ENCODE results near the gene MYO15A.

The MYO15A gene

DNA sequence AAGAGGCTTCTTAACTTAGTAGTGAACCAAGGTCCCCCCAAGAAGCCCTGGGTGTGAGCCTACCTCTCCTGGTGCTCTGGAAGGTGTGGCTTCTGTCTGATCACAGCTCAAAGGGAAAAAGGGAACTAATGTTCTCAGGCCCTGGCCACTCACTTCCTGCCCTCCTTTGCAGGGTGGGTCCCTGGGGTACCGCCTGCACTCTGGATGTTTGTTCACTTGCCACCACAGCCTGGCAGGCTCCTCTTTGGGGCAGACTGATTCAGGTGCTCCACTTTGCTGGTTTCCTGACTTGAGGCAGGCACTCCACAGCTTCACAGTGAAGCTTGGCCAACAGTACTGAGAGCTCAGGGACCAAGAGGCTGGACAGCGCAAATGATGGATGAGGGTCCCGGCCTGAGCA, 5.9 kb upstream of the MYO15A start:
- DNase-seq (ENCODE audit: low read depth) = no peak

DNA sequence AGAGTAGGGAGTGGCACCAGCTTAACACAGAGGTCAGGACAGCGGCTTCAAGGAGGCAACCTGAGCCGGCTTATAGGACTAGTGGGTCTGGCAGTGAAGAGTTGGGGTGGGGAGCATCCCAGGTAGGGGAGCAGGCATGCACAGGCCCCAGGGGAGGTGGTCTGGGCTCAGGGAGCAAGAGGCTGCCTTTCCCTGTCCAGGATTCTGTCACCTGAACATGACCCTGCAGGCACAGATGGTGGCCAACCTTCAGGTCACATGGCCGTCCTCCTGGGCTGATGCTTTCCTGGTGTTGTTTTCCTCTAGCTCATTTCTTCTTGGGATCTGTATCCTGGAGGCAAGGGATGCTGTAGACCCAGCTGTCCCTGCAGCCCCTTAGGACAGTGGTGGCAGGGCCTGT, 3.5 kb upstream of the MYO15A start:
- no peak for DNase-seq (ENCODE audit: low read depth)

DNA sequence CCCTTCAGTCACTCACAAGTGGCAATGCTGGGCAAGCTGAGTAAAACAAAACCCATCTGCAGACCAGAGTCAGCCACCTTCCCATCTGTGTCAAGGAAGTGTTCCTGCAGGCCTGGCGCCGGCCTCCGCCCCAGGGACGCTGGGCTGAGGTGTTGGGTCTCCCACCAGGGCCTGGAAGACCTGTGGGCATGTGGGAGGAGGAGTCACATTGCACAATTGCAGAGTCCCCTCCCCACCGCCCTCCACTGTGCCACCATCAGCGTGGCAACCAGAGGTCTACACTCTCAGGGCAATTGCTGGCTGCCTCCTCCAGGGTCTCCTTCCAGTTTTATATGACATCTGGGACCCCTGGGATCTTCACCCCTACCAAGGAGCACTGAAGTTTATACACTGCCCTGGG, 3.0 kb upstream of the MYO15A start:
- DNase-seq (ENCODE audit: low read depth) = no peak

DNA sequence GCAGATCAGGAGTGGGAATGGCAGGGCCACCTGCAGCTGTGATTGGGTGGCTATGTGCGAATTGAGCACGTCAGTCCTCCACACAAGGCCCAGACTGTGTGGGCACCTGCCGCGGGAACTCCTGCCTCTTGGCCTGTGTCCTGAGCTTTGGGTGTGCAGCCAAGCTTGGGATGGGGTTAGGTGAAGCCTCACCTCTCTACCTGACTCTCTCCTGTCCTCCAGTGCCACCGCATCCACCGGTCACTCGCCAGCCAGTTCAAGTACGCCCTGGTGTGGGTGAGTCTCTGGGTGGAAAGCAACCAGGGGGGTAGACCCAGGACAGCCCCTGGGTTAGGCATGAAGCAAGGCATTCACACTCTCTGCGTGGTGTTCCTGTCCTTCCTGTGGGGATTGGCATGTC, 2.3 kb upstream of the MYO15A start:
- DNase-seq (ENCODE audit: low read depth) = no peak

DNA sequence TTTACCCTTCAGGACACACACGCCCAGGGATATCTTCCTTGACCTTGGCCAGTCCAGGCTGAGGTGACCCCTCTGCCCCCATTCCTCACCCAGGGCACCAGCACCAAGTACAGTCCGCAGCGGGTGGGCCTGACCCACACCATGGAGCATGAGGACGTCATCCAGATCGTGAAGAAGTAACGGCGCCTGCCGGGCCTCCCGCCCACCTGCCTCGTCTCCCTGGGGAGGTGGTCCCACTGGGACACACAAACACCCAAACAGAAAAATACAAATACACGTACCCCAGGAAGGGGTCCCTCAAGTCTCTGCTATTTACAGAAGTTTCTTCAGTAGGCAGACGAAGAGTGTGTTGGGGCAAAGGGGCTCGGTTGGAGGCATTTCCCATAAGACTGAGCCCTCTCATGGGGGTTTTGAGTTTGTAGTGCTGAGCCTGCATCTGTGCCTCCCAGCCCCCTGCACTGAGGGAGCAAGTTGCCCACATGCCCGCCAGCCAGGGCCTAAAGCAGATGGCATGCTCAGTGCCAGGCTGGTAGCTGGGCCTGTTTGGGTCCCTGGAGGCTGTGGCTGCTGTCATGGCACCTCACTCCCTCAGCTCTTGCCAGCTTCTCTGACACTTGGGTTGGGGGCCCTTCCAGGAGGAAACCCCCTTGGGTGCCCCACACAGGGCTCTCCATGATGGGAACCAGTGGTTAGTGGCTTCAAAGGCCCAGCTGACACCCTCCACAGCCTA, 1.3 kb upstream of the MYO15A start:
- no peak for DNase-seq (ENCODE audit: low read depth)

DNA sequence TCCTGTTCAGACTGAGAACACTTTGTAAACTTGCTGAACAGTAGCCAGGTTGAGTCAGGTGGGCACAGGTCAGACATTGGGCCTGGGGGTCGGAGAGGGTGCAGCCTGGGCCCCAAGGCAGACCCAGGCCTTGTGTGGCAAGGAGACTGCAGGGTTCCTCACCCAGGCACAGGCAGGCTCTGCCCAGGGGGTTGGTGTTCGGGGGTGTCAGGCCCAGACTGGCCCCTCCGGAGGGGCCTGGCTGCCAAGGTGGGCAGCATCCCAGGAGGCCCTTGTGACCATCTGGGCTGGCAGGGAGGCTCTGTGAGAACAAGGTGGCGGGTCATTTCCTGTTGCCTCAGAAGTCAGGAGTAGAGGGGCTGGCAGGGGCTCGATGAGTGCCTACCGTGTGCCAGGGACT, 585 bp upstream of the MYO15A start:
- DNase-seq (ENCODE audit: low read depth) = no peak

DNA sequence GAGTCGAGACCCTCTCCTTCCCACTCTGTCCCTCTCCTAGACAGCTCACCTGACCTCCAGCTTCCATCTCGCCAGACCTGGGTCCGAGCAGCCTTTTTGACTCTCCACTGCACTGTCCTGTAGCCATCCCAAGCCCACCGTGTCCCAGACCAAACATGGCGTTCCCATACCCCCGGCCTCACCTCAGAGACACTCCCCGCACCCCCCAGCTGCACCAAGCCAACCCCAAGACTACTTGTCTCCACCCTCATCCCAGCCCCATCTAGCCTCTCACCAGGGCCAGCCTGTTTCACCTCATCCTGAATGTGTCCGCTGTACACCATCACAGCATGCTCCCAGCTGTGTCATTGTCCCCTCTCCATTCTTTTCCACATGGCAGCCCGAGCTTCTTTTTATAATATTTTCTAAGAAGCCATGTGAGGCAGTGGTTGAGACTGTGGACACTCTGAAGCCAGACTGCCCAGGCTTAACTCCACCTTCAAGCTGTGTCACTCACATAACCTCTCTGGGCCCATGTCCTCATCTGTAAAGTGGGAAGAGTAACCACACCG, 1.5 kb downstream of the MYO15A start:
- DNase-seq (ENCODE audit: low read depth) = no peak

DNA sequence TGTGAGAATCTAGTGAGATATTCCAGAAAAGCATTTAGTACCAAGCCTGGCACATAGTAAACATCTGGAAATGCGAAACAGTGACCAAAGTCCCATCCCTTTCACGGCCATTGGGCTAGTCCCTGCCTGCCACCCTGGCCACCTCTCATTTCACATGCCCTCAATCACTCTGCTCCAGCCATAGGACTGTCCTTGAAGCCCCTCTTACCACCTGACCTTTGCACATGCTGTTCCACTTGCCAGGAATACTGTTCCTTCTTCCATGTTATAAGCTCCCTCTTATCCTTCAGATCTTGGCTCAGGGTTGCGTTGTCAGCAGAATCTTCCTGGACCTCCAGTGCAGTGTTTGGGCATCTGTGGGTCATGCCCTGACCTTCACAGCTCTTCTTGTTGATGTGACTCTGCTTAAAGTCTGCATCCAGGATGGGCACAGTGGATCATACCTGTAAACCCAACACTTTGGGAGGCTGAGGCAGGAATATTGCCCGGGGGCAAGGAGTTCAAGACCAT, 2.1 kb downstream of the MYO15A start:
- no peak for DNase-seq (ENCODE audit: low read depth)

DNA sequence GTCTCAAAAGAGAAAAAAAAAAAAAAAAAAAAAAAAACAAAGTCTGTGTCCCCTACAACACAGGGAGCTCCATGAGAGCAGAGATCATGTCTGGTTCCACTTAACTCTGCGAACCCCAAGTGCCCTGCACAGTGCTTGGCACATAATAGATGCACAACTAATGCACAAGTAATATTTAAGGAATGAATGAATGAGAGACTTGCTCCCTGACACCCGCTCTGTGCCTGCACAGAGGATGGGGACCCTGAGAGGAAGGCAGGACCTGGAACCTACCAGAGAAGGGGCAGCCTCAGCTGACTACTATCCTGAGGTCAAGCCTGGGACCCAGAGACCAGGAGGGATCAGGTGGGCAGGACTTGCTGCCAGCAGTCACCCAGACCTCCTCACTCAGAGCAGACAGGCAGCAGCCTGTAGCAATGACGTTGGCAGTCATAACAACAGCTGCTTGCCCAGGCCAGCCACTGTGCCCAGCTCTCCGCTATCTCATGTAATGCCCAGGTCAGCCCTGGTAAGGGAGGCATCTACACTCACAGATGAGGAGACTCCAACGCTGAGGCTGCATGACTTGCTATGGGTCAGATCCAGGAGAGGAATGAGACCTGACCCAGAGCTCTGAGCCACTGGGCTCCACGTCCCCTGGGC, 2.9 kb downstream of the MYO15A start:
- DNase-seq (ENCODE audit: low read depth) = no peak

DNA sequence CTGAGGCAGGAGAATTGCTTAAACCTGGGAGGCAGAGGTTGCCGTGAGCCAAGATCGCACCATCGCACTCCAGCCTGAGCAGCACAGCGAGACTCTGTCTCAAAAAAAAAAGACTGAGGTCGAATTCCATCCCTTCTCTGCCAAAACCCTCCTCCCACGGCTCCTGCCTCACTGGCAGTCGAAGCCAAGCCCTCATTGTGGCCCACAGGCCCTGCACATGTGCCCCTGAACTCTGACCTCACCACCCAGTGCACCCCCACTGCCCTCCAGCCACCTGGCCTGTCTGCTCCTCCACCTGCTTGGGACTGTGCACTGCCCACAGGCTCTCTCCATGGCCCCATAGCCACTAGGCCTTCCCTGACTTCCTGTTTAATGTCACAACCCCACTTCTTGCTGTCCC, 7.0 kb downstream of the MYO15A start:
- DNase-seq (ENCODE audit: low read depth) = no peak

DNA sequence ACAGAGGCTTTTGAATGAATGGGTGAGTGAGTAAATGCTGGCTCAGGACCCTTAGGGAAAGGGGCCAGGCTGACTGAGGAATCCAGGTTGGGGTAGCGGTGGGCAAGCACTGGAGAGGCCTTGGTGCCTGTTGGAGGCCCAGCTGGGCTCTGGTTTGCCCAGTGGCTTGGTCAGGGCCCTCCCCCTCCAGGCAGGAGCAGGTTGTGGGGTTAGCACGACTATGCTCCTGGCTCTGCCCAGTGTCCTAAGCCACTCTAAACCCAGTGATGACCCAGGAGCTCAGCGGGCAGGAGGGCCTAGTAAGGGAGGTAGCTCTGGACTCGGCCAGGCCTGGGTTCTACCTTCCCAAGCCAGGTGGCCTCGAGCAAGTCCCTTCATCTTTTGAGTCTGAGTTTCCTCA, 7.5 kb downstream of the MYO15A start:
- no peak for DNase-seq (ENCODE audit: low read depth)

DNA sequence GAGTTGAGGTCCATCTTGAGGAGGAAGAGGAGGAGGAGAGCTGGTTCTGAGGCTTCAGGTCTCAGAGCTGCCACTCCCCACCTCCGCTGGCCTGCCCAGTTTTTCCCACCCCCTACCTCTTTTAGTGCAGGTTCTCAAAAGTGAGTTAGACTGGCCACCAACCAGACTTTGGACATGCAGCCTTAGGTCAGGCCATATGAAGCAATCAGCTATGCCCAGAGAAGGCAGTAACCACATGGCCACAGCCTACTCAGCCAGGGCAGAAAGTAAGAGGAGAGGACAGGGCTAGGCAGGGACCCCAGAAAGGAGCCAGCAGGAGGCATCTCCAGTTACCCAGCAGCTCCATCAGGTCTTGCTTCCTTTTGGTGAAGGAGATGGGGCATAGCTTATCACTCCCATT, 9.0 kb downstream of the MYO15A start:
- no peak for DNase-seq (ENCODE audit: low read depth)

DNA sequence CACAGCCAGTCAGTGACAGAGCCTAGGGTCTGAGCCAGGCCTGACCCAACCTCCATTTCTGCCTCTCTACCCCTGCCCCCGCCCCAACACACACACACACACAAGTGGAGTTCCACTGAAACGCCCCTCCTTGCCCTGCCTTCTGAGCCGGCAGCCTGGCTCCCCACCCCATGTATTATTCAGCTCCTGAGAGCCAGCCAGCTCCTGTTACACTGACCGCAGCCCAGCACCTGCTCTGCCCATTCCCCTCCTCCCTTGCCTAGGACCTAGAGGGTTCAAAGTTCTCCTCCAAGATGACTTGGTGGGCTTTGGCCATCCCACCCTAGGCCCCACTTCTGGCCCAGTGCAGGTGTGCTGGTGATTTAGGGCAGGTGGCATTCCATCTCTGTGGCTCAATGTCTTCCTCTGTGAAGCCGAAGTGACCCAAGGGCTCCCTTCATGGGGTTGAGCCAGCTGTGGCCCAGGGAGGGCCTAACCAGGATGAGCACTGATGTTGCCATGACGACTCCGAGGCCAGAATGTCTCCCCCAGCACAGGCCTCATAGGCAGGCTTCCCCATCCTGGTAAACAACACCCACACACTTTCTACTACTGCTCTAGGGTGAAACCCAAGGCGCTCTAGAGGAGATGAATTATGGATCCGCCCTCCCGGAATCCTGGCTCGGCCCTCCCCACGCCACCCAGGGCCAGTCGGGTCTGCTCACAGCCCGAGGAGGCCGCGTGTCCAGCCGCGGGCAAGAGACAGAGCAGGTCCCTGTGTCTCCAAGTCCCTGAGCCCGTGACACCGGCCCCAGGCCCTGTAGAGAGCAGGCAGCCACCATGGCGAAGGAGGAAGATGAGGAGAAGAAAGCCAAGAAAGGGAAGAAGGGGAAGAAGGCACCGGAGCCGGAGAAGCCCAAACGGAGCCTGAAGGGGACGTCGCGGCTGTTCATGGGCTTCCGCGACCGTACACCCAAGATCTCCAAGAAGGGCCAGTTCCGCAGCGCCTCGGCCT, 9.7 kb downstream of the MYO15A start:
- no peak for DNase-seq (ENCODE audit: low read depth)

DNA sequence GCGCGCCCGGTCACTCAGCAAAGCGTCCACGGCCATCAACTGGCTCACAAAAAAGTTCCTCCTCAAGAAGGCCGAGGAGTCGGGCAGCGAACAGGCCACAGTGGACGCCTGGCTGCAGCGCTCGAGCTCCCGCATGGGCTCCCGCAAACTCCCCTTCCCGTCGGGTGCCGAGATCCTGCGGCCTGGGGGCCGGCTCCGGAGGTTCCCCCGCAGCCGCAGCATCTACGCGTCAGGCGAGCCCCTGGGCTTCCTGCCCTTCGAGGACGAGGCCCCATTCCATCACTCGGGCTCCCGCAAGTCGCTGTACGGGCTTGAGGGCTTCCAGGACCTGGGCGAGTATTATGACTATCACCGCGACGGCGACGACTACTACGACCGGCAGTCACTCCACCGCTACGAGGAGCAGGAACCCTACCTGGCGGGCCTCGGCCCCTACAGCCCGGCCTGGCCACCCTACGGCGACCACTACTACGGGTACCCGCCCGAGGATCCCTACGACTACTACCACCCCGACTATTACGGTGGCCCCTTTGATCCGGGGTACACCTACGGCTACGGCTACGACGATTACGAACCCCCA, 10.7 kb downstream of the MYO15A start:
- DNase-seq (ENCODE audit: low read depth) = no peak

DNA sequence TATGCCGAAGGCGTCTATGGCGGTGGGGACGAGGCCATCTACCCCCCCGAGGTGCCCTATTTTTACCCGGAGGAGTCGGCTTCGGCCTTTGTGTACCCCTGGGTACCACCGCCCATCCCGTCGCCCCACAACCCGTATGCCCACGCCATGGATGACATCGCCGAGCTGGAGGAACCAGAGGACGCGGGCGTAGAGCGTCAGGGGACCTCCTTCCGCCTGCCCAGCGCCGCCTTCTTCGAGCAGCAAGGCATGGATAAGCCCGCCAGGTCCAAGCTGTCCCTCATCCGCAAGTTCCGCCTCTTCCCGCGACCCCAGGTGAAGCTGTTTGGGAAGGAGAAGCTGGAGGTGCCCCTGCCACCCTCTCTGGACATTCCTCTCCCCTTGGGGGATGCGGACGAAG, 11.4 kb downstream of the MYO15A start:
- no peak for DNase-seq (ENCODE audit: low read depth)

DNA sequence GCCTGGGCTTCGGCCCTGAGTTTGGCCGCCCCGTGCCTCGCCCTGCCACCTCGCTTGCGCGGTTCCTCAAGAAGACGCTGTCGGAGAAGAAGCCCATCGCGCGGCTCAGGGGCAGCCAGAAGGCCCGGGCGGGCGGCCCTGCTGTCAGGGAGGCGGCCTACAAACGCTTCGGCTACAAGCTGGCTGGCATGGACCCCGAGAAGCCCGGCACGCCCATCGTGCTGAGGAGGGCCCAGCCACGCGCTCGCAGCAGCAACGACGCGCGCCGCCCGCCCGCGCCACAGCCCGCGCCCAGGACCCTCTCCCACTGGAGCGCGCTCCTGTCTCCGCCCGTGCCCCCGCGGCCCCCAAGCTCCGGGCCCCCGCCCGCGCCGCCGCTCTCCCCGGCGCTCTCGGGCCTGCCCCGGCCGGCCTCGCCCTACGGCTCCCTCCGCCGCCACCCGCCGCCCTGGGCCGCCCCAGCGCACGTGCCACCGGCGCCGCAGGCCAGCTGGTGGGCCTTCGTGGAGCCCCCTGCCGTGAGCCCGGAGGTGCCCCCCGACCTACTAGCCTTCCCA, 12.0 kb downstream of the MYO15A start:
- DNase-seq (ENCODE audit: low read depth) = no peak

DNA sequence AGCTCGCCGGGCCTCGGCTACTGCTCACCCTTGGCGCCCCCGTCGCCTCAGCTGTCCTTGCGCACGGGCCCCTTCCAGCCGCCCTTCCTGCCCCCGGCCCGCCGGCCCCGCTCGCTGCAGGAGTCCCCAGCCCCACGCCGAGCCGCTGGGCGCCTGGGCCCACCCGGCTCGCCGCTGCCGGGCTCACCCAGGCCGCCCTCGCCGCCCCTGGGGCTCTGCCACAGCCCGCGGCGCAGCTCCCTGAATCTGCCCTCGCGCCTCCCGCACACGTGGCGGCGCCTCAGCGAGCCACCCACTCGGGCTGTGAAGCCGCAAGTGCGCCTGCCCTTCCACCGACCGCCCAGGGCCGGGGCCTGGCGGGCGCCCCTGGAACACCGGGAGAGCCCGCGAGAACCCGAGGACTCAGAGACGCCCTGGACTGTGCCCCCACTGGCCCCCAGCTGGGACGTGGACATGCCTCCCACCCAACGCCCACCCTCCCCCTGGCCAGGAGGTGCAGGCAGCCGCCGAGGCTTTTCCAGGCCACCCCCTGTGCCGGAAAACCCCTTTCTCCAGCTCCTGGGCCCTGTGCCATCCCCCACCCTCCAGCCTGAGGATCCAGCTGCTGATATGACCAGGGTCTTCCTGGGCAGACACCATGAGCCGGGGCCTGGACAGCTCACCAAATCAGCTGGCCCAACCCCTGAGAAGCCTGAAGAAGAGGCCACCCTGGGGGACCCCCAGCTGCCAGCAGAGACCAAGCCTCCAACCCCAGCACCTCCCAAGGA, 12.8 kb downstream of the MYO15A start:
- no peak for DNase-seq (ENCODE audit: low read depth)

DNA sequence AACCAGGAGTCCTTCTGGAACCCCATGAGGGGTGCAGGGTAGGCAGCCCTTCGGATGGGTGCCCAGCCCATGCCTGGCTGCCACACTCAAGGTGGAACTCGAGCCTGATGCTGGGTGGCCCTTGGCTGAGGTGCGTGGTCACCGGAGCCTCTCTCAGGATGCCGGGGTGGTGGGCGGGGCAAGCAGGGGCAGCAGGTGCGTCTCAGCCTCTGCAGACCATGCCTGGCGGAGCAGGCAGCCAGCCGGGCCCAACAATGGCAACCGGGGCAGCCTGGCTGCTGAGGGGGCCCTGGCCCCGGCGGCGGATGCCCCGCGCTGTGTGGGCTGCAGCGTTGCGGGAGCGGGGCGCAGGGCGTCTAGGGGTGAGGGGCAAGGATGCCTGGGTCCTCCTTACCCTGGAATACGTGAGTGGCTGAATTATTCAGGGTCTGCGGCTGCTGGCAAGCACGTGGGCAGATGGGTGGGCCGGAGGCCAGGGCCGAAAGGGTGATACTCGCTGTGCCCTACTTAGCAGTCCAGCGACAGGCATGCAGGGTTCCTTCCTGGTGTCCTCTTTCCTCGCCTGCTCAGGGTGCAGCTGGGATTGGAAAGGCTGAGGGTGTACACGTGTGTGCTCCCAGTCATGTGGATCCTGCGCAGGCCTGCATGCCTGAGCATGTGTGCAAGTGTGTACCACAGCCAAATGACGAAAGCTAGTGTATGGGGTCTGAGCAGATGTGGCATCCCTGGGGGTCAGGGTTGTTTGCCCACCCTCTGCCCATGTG, 14.6 kb downstream of the MYO15A start:
- no peak for DNase-seq (ENCODE audit: low read depth)

DNA sequence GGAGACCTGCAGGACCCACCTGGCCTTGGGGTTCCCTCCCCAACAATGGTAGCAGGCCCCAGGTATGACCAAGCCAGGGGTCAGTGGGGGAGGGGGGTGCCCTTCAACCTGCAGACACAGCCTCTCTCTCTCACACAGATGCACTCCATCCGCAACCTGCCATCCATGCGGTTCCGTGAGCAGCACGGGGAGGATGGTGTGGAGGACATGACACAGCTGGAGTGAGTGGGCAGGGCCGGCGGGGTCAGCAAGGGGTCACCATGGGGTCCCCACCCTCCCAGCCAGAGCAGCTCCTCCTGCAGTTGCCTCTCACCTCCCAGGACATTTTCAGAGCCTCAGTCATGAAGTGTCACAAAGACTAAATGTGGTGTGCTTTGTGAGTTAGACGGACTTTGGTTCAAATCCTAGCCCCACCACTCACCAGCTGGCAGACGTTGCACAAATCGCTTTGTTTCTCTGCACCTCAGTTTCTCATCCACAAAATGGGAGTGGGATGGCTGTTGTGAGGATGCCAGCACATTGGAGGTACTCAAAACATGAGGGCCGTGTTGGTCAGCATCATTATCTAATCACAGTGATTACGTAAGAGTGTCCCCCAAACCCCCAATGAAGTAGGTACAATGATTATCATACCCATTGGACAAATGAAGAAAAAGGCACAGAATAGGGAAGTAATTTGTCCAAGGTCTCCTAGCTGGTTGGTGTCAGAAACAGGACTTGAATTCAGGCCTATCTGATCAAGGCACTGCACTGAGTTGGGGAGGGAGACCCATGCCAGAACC, 16.0 kb downstream of the MYO15A start:
- DNase-seq (ENCODE audit: low read depth) = no peak

Data from stimulated activated CD8-positive, alpha-beta memory T cell treated with anti-CD3 and anti-CD28 coated beads, Interleukin-7, amount 100 ng/mL, for 24 hours (primary cell).